Ascending aorta (tissue), 2 donors: ENCODE measurements around the gene AHCYL2. TPM values are rescaled to one million over a fixed set of nuclear protein-coding genes. Genes with fewer than 3 reads are reported as not detected.

ENCODE experiments used
- DNase-seq, 2 donors: peaks; one replicate each; pipeline ENCODE4 v3.0.0-alpha.2; 2019; ENCODE audit warnings: low spot score in 2 of 2
- H3K27ac ChIP-seq, 2 donors: fragments of 200-600 bp; sonication (generic); one replicate each; pipeline ENCODE4 v1.5.1; 2016 to 2017; ENCODE audit warnings: mild to moderate bottlenecking in 1 of 2
- H3K27me3 ChIP-seq: fragments of 200-600 bp; sonication (generic); one replicate; pipeline ENCODE4 v1.5.1; 2017
- H3K36me3 ChIP-seq, 2 donors: fragments of 200-600 bp; sonication (generic); one replicate each; pipeline ENCODE4 v1.5.1; 2016
- H3K4me1 ChIP-seq, 2 donors: fragments of 200-600 bp; sonication (generic); one replicate each; pipeline ENCODE4 v1.5.1; 2016 to 2017; ENCODE audit warnings: mild to moderate bottlenecking in 1 of 2
- H3K4me3 ChIP-seq, 2 donors: fragments of 200-600 bp; sonication (generic); one replicate each; pipeline ENCODE4 v1.5.1; 2016 to 2017; ENCODE audit warnings: mild to moderate bottlenecking in 1 of 2
- H3K9me3 ChIP-seq, 2 donors: fragments of 200-600 bp; sonication (generic); one replicate each; pipeline ENCODE4 v1.5.1; 2016
- CTCF ChIP-seq, 3 experiments: fragments of 200-600 bp in 2 of 3; fragments of 450-650 bp in 1 of 3; sonication (generic) in 2 of 3; IDR thresholded peaks; one replicate each; pipeline ENCODE4 v1.5.1; 2016 to 2019; ENCODE audit warnings: antibody characterized with exemption in 3 of 3, mild to moderate bottlenecking in 1 of 3, moderate library complexity in 1 of 3
- intact Hi-C: fragments of 100-400 bp; cut with DNase I; formaldehyde crosslinking; loops from one replicate; pipeline ENCODE4 v1.15.1; 2023
- total RNA-seq: library from RNA; depleted of rRNA; stranded (reverse); fragments of >200 nt; gene quantifications from one replicate; pipeline ENCODE4 v1.1.0, GENCODE V29; 2016

Gene AHCYL2
- total RNA-seq, 1 donor from 2014 or later, result 62.9 TPM

GRCh38 chr7:129354428-129355157 is 129.8 kb downstream of the AHCYL2 start:
- H3K36me3 ChIP-seq, result no peaks in the 10 kb centered on the region
- no peaks in the 10 kb centered on the region for H3K4me1 ChIP-seq
- intact Hi-C loops, result no loop called here
- H3K9me3 ChIP-seq, result no peaks in the 10 kb centered on the region
- no peak for DNase-seq
- H3K27me3 ChIP-seq, result no peaks in the 10 kb centered on the region
- H3K27ac ChIP-seq, result no peak overlapping the region
- no peak overlapping the region for H3K4me3 ChIP-seq
- no peak for TF ChIP-seq CTCF (IDR thresholded peaks at IDR 0.05)

DNA sequence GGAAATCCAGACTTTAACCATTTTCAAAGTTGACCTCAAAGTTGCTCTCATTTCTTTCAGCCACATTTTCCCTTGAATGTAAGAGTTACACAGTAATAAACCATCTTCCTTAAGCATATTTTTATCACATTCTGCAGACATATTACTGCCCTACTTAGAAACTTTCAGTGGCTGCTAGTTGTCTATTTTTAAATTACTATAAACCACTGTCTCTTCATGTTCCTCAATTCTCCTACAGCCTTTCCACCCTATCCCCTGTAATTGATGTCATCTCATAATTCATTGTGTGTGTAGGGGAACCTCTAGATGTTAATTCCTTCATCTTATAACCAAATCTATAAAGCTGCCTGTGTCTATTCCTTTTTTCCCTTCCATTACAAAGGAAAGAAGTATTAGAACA is 131.3 kb downstream of the AHCYL2 start:
- Histone ChIP-seq H3K27ac (no peak overlapping the region), H3K27me3 (no peaks in the 10 kb centered on the region), H3K4me1 (no peaks in the 10 kb centered on the region), H3K36me3 (no peaks in the 10 kb centered on the region), H3K9me3 (no peaks in the 10 kb centered on the region), H3K4me3 (no peak overlapping the region)
- DNase-seq, result no peak
- intact Hi-C loops, result no loop called here
- TF ChIP-seq CTCF (IDR thresholded peaks at IDR 0.05), result no peak

DNA sequence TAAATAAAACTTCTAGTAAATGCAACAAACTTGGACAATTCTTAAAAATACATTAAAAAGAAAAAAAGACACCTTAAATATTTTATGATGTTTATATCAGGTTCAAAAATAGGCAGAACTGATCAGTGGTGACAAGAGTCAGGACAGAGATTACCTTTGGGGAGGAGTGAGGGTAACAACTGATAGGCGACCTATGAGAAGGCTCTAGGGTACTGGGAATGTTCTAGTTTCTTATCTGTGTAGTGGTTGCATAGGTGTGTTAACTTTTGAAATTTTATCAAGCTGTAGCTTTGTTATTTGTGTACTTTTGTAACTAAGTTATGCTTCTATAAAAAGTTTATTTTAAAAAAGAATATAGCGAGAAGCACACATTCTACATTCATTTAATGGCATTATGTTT is 134.3 kb downstream of the AHCYL2 start:
- Histone ChIP-seq H3K27me3 (no peaks in the 10 kb centered on the region), H3K27ac (no peak overlapping the region), H3K9me3 (no peaks in the 10 kb centered on the region)

GRCh38 chr7:129359638-129360037 is 134.8 kb downstream of the AHCYL2 start:
- no peaks in the 10 kb centered on the region for H3K27me3 ChIP-seq
- no peak overlapping the region for H3K27ac ChIP-seq
- no peaks in the 10 kb centered on the region for H3K9me3 ChIP-seq
- H3K4me1 ChIP-seq, result no peaks in the 10 kb centered on the region
- no peak overlapping the region for H3K4me3 ChIP-seq
- H3K36me3 ChIP-seq, result no peaks in the 10 kb centered on the region
- DNase-seq, result no peak
- TF ChIP-seq CTCF (IDR thresholded peaks at IDR 0.05), result no peak
- intact Hi-C loops, result loop anchor here (10.0 kb wide), 1 partner anchor 465 kb away; no protein-coding TSS in a partner anchor

More for the DNA sequence above, 134.3 kb downstream of the AHCYL2 start:
- DNase-seq, result no peak
- Histone ChIP-seq H3K36me3 (no peaks in the 10 kb centered on the region), H3K4me1 (no peaks in the 10 kb centered on the region), H3K4me3 (no peak overlapping the region)
- TF ChIP-seq CTCF (IDR thresholded peaks at IDR 0.05), result no peak
- intact Hi-C loops, result no loop called here

- no peaks in the 10 kb centered on the region for H3K4me1 ChIP-seq
- no peak for TF ChIP-seq CTCF (IDR thresholded peaks at IDR 0.05)
- H3K36me3 ChIP-seq, result no peaks in the 10 kb centered on the region
- H3K9me3 ChIP-seq, result no peaks in the 10 kb centered on the region
- no peak for DNase-seq
- intact Hi-C loops, result loop anchor here (10.0 kb wide), 1 partner anchor 463 kb away; no protein-coding TSS in a partner anchor
- H3K4me3 ChIP-seq, result no peak overlapping the region
- H3K27ac ChIP-seq, result no peak overlapping the region
- H3K27me3 ChIP-seq, result no peaks in the 10 kb centered on the region
These were observed 136.9 kb downstream of the AHCYL2 start for GRCh38 chr7:129361771-129362170.
